ENCODE data around the gene NHS.

GRCh38 chrX:17617806-17618205 lies 242.8 kb downstream of the NHS start:
- TF ChIP-seq, protein P1, sequence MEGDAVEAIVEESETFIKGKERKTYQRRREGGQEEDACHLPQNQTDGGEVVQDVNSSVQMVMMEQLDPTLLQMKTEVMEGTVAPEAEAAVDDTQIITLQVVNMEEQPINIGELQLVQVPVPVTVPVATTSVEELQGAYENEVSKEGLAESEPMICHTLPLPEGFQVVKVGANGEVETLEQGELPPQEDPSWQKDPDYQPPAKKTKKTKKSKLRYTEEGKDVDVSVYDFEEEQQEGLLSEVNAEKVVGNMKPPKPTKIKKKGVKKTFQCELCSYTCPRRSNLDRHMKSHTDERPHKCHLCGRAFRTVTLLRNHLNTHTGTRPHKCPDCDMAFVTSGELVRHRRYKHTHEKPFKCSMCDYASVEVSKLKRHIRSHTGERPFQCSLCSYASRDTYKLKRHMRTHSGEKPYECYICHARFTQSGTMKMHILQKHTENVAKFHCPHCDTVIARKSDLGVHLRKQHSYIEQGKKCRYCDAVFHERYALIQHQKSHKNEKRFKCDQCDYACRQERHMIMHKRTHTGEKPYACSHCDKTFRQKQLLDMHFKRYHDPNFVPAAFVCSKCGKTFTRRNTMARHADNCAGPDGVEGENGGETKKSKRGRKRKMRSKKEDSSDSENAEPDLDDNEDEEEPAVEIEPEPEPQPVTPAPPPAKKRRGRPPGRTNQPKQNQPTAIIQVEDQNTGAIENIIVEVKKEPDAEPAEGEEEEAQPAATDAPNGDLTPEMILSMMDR (IDR thresholded peaks at IDR 0.05), result no peak
- no peak for TF ChIP-seq ZFX (IDR thresholded peaks at IDR 0.05; ENCODE audit: borderline replicate concordance)
